ENCODE data around the gene PLCH1. TPM values are rescaled to one million over a fixed set of nuclear protein-coding genes. Genes with fewer than 3 reads are reported as not detected.

The PLCH1 gene
- total and polyA plus RNA-seq, 9 donors: 0.04 to 6.3 (median 0.79) TPM

GRCh38 chr3:155609586-155609985 lies 135.3 kb downstream of the PLCH1 start:
- Histone ChIP-seq H3K4me3 (no peak overlapping the region), H3K27me3 (no peaks in the 10 kb centered on the region), H3K27ac (no peak overlapping the region), H3K4me1 (ENCODE audit: insufficient read depth) (no peaks in the 10 kb centered on the region), H3K9me3 (no peaks in the 10 kb centered on the region), H3K36me3 (no peaks in the 10 kb centered on the region)
- TF ChIP-seq EP300 (IDR thresholded peaks at IDR 0.05) (no peak), CTCF (IDR thresholded peaks at IDR 0.05) (no peak), POLR2A (IDR thresholded peaks at IDR 0.05) (no peak)
- intact Hi-C loops (cut with DNase I): no loop called here
- no peak for DNase-seq

GRCh38 chr3:155608228-155608920 lies 136.5 kb downstream of the PLCH1 start:
- TF ChIP-seq CTCF (IDR thresholded peaks at IDR 0.05) (no peak), POLR2A (IDR thresholded peaks at IDR 0.05) (no peak), EP300 (IDR thresholded peaks at IDR 0.05) (no peak)
- no peaks in the 10 kb centered on the region for H3K36me3 ChIP-seq
- no peaks in the 10 kb centered on the region for H3K27me3 ChIP-seq
- no peaks in the 10 kb centered on the region for H3K4me1 ChIP-seq (ENCODE audit: insufficient read depth)
- no peak overlapping the region for H3K27ac ChIP-seq
- H3K4me3 ChIP-seq: no peak overlapping the region
- intact Hi-C loops (cut with DNase I): no loop called here
- DNase-seq: no peak
- H3K9me3 ChIP-seq: no peaks in the 10 kb centered on the region
- 58 to 67% (median 67%) methylated on average over 10 of the region's 10 CpGs for WGBS, 3 donors

GRCh38 chr3:155607761-155608160 lies 137.1 kb downstream of the PLCH1 start:
- WGBS, 3 donors: 53 to 81% (median 63%) methylated on average over 1 of the region's 1 CpG
- no peak for DNase-seq
- Histone ChIP-seq H3K4me3 (no peak overlapping the region), H3K36me3 (no peaks in the 10 kb centered on the region), H3K27ac (no peak overlapping the region), H3K4me1 (ENCODE audit: insufficient read depth) (no peaks in the 10 kb centered on the region), H3K9me3 (no peaks in the 10 kb centered on the region), H3K27me3 (no peaks in the 10 kb centered on the region)
- intact Hi-C loops (cut with DNase I): no loop called here
- no peak for TF ChIP-seq EP300 (IDR thresholded peaks at IDR 0.05)
- no peak for TF ChIP-seq CTCF (IDR thresholded peaks at IDR 0.05)
- no peak for TF ChIP-seq POLR2A (IDR thresholded peaks at IDR 0.05)

- no peaks in the 10 kb centered on the region for H3K4me1 ChIP-seq (ENCODE audit: insufficient read depth)
- intact Hi-C loops (cut with DNase I): no loop called here
- DNase-seq: no peak
- H3K4me3 ChIP-seq: no peak overlapping the region
- H3K9me3 ChIP-seq: no peaks in the 10 kb centered on the region
- WGBS, 3 donors: 60 to 71% (median 62%) methylated on average over 5 of the region's 5 CpGs
- no peaks in the 10 kb centered on the region for H3K36me3 ChIP-seq
- no peak overlapping the region for H3K27ac ChIP-seq
- no peaks in the 10 kb centered on the region for H3K27me3 ChIP-seq
- TF ChIP-seq POLR2A (IDR thresholded peaks at IDR 0.05): no peak
- no peak for TF ChIP-seq EP300 (IDR thresholded peaks at IDR 0.05)
- no peak for TF ChIP-seq CTCF (IDR thresholded peaks at IDR 0.05)
These were observed 139.3 kb downstream of the PLCH1 start for GRCh38 chr3:155605571-155605970.

Measured in ovary (tissue), 9 donors.